Neutrophil (primary cell): Measurements from ENCODE around the gene VWA5A.
"Not testable (repeated sequence)": the region's sequence is repeated elsewhere in the genome, so short reads cannot be mapped to it uniquely, and the experiment has no call there.

Source experiments
- H3K27ac ChIP-seq: fragments of 200-600 bp; sonication (generic); 2 replicates; pipeline ENCODE4 v1.5.1; 2016; ENCODE audit warnings: mild to moderate bottlenecking, moderate library complexity
- H3K27me3 ChIP-seq: fragments of 200-600 bp; sonication (generic); 2 replicates; pipeline ENCODE4 v1.6.0; 2016; ENCODE audit warnings: mild to moderate bottlenecking
- H3K36me3 ChIP-seq: fragments of 200-600 bp; sonication (generic); 2 replicates; pipeline ENCODE4 v1.5.1; 2017
- H3K4me1 ChIP-seq, 2 experiments: fragments of 200-600 bp in 1 of 2; sonication (generic) in 1 of 2; 1 replicate in 1 of 2; 2 replicates in 1 of 2; pipeline versions ENCODE4 v1.5.1 to v1.6.1; 2013 to 2016; ENCODE audit warnings: low read depth in 1 of 2, low read length in 1 of 2, mild to moderate bottlenecking in 1 of 2, moderate library complexity in 1 of 2; ENCODE audit not compliant: control insufficient read depth in 1 of 2, insufficient read depth in 1 of 2
- H3K4me3 ChIP-seq, 2 experiments: fragments of 200-600 bp in 1 of 2; sonication (generic) in 1 of 2; 1 replicate in 1 of 2; 2 replicates in 1 of 2; pipeline ENCODE4 v1.5.1; 2013 to 2016; ENCODE audit warnings: low read depth in 1 of 2, low read length in 1 of 2, mild to moderate bottlenecking in 1 of 2, moderate library complexity in 1 of 2
- H3K9me3 ChIP-seq: fragments of 200-600 bp; sonication (generic); 2 replicates; pipeline ENCODE4 v1.5.1; 2016
- CTCF ChIP-seq: fragments of 200-600 bp; sonication (generic); IDR thresholded peaks from 2 replicates; pipeline ENCODE4 v1.5.1; 2016; ENCODE audit warnings: antibody characterized with exemption

The VWA5A gene

GRCh38 chr11:124152770-124153407, 37.6 kb downstream of the VWA5A start:
- Histone ChIP-seq H3K4me1 (no peaks in the 10 kb centered on the region), H3K36me3 (no peaks in the 10 kb centered on the region), H3K27ac (no peak overlapping the region), H3K9me3 (no peaks in the 10 kb centered on the region), H3K4me3 (no peak overlapping the region), H3K27me3 (no peaks in the 10 kb centered on the region)
- no peak for TF ChIP-seq CTCF

- no peak for TF ChIP-seq CTCF
- H3K27me3 ChIP-seq, result no peaks in the 10 kb centered on the region
- H3K9me3 ChIP-seq, result no peaks in the 10 kb centered on the region
- no peak overlapping the region for H3K27ac ChIP-seq
- no peaks in the 10 kb centered on the region for H3K4me1 ChIP-seq
- H3K36me3 ChIP-seq, result no peaks in the 10 kb centered on the region
- H3K4me3 ChIP-seq, result no peak overlapping the region
These were observed 38.6 kb downstream of the VWA5A start for GRCh38 chr11:124153821-124154220.

GRCh38 chr11:124159481-124159880, 44.2 kb downstream of the VWA5A start:
- TF ChIP-seq CTCF, result no peak
- H3K4me3 ChIP-seq, result no peak overlapping the region
- no peaks in the 10 kb centered on the region for H3K27me3 ChIP-seq
- no peaks in the 10 kb centered on the region for H3K36me3 ChIP-seq
- no peak overlapping the region for H3K27ac ChIP-seq
- no peaks in the 10 kb centered on the region for H3K4me1 ChIP-seq
- H3K9me3 ChIP-seq, result no peaks in the 10 kb centered on the region

GRCh38 chr11:124160986-124161385, 45.7 kb downstream of the VWA5A start:
- H3K27ac ChIP-seq, result no peak overlapping the region
- TF ChIP-seq CTCF, result no peak
- H3K27me3 ChIP-seq, result no peaks in the 10 kb centered on the region
- H3K4me1 ChIP-seq, result no peaks in the 10 kb centered on the region
- no peaks in the 10 kb centered on the region for H3K9me3 ChIP-seq
- no peak overlapping the region for H3K4me3 ChIP-seq
- no peaks in the 10 kb centered on the region for H3K36me3 ChIP-seq

- Histone ChIP-seq H3K9me3 (no peaks in the 10 kb centered on the region), H3K4me1 (no peaks in the 10 kb centered on the region), H3K36me3 (no peaks in the 10 kb centered on the region), H3K27me3 (no peaks in the 10 kb centered on the region), H3K27ac (no peak overlapping the region), H3K4me3 (no peak overlapping the region)
- TF ChIP-seq CTCF, result no peak
These were observed 52.6 kb downstream of the VWA5A start for GRCh38 chr11:124167826-124168231.

- no peak for TF ChIP-seq CTCF
- H3K36me3 ChIP-seq, result no peaks in the 10 kb centered on the region
- no peak overlapping the region for H3K4me3 ChIP-seq
- no peaks in the 10 kb centered on the region for H3K9me3 ChIP-seq
- no peaks in the 10 kb centered on the region for H3K4me1 ChIP-seq
- H3K27ac ChIP-seq, result no peak overlapping the region
- H3K27me3 ChIP-seq, result no peaks in the 10 kb centered on the region
These were observed 53.5 kb downstream of the VWA5A start for GRCh38 chr11:124168796-124169195.

GRCh38 chr11:124170315-124170714, 55.1 kb downstream of the VWA5A start:
- H3K4me3 ChIP-seq, H3K27me3 ChIP-seq, H3K4me1 ChIP-seq, H3K36me3 ChIP-seq, H3K9me3 ChIP-seq, H3K27ac ChIP-seq: not testable (repeated sequence)
